IMR-90 (cell line): ENCODE results near the gene PRKD1. TPM values are rescaled to one million over a fixed set of nuclear protein-coding genes. Genes with fewer than 3 reads are reported as not detected.

Source experiments
- ATAC-seq: fragments of 200-7000 bp; cut with Tn5 transposase; 2 replicates; pipeline ENCODE4 v1.9.1; 2020; ENCODE audit warnings: low read depth, mild to moderate bottlenecking, moderate library complexity
- BruUV-seq: library from RNA; stranded (reverse); fragments of 400-500 nt; replicated peaks from 2 replicates; lab custom pipeline; 2021; lab: Mats Ljungman, UMichigan
- CTCF ChIA-PET: fragments of 300-600 bp; formaldehyde crosslinking; extraction: SDS; loops from one replicate; lab custom pipeline; 2021; ENCODE audit warnings: antibody characterized with exemption; lab: Yijun Ruan, JAX
- POLR2A ChIA-PET: fragments of 300-600 bp; sonication (Branson Sonifier 250); formaldehyde crosslinking; loops from one replicate; lab custom pipeline; 2022; ENCODE audit warnings: antibody characterized with exemption; ENCODE audit not compliant: unreplicated experiment; lab: Charles Lee
- DNase-seq: peaks from one replicate; pipeline ENCODE4 v3.0.0; 2013
- H2AFZ ChIP-seq: replicated peaks from 2 replicates; pipeline ENCODE3; 2013; ENCODE audit warnings: low read length, mild to moderate bottlenecking; ENCODE audit not compliant: poor library complexity
- H2AK5ac ChIP-seq: 2 replicates; pipeline ENCODE4 v1.6.1; 2013; ENCODE audit warnings: low read depth, low read length, inconsistent platforms
- H2AK9ac ChIP-seq: replicated peaks from 2 replicates; pipeline ENCODE3; 2013; ENCODE audit warnings: mild to moderate bottlenecking, low read depth, low read length, moderate library complexity; ENCODE audit not compliant: poor library complexity
- H2BK120ac ChIP-seq: 2 replicates; pipeline ENCODE4 v1.6.1; 2013; ENCODE audit warnings: low read depth, low read length, inconsistent platforms
- H2BK15ac ChIP-seq: 3 replicates; pipeline ENCODE4 v1.6.1; 2013; ENCODE audit warnings: low read depth, low read length, inconsistent platforms
- H2BK20ac ChIP-seq: 2 replicates; pipeline ENCODE4 v1.6.1; 2013; ENCODE audit warnings: low read depth, mild to moderate bottlenecking, inconsistent platforms, low read length, moderate library complexity
- H2BK5ac ChIP-seq: 2 replicates; pipeline ENCODE4 v1.6.1; 2013; ENCODE audit warnings: mild to moderate bottlenecking, low read depth, low read length, inconsistent platforms; ENCODE audit not compliant: poor library complexity, severe bottlenecking
- H3K14ac ChIP-seq: replicated peaks from 2 replicates; pipeline ENCODE4 v1.6.1; 2013; ENCODE audit warnings: low read depth, low read length, inconsistent platforms
- H3K18ac ChIP-seq: 2 replicates; pipeline ENCODE4 v1.6.1; 2013; ENCODE audit warnings: low read depth, low read length, control low read depth
- H3K23ac ChIP-seq: 2 replicates; pipeline ENCODE4 v1.6.1; 2013; ENCODE audit warnings: low read depth, low read length, inconsistent platforms
- H3K27ac ChIP-seq: 2 replicates; pipeline ENCODE4 v1.5.1; 2013; ENCODE audit warnings: mild to moderate bottlenecking, control low read depth, low read length; ENCODE audit not compliant: insufficient read depth
- H3K27me3 ChIP-seq: 2 replicates; pipeline ENCODE4 v1.6.1; 2013; ENCODE audit warnings: low read length; ENCODE audit not compliant: control insufficient read depth, insufficient read depth
- H3K36me3 ChIP-seq: 2 replicates; pipeline ENCODE4 v1.6.1; 2013; ENCODE audit warnings: low read length, mixed read lengths; ENCODE audit not compliant: control insufficient read depth, insufficient read depth
- H3K4ac ChIP-seq: 2 replicates; pipeline ENCODE4 v1.6.1; 2013; ENCODE audit warnings: low read depth, low read length, inconsistent platforms
- H3K4me1 ChIP-seq: 2 replicates; pipeline ENCODE4 v1.6.1; 2013; ENCODE audit warnings: low read length, mixed read lengths; ENCODE audit not compliant: control insufficient read depth, insufficient read depth
- H3K4me2 ChIP-seq: 2 replicates; pipeline ENCODE4 v1.6.1; 2013; ENCODE audit warnings: low read depth, mild to moderate bottlenecking, control low read depth, low read length, moderate library complexity
- H3K4me3 ChIP-seq: 2 replicates; pipeline ENCODE4 v1.5.1; 2013; ENCODE audit warnings: low read depth, mild to moderate bottlenecking, control low read depth, low read length, moderate library complexity; ENCODE audit not compliant: insufficient read depth
- H3K56ac ChIP-seq: 2 replicates; pipeline ENCODE4 v1.6.1; 2013; ENCODE audit warnings: low read length, inconsistent platforms; ENCODE audit not compliant: insufficient read depth; ENCODE audit errors: extremely low read depth
- H3K79me1 ChIP-seq, 2 experiments: 2 replicates each; pipeline ENCODE4 v1.6.1; 2013; ENCODE audit warnings: low read length in 2 of 2, inconsistent platforms in 1 of 2, low read depth in 1 of 2
- H3K9ac ChIP-seq: 2 replicates; pipeline ENCODE4 v1.6.1; 2013; ENCODE audit warnings: low read depth, low read length, control low read depth
- H3K9me1 ChIP-seq: 2 replicates; pipeline ENCODE4 v1.6.1; 2013; ENCODE audit warnings: low read length, inconsistent platforms; ENCODE audit not compliant: insufficient read depth
- H3K9me3 ChIP-seq: 2 replicates; pipeline ENCODE4 v1.6.1; 2013; ENCODE audit warnings: low read length; ENCODE audit not compliant: control insufficient read depth, insufficient read depth
- H4K20me1 ChIP-seq: 2 replicates; pipeline ENCODE4 v1.6.1; 2013; ENCODE audit warnings: low read length, inconsistent platforms; ENCODE audit not compliant: insufficient read depth
- H4K5ac ChIP-seq: 2 replicates; pipeline ENCODE4 v1.6.1; 2013; ENCODE audit warnings: mild to moderate bottlenecking, low read depth, low read length, control low read depth
- H4K8ac ChIP-seq, 2 experiments: 2 replicates each; pipeline ENCODE4 v1.6.1; 2013; ENCODE audit warnings: low read depth in 2 of 2, low read length in 2 of 2, control low read depth in 1 of 2, inconsistent platforms in 1 of 2
- H4K91ac ChIP-seq: 2 replicates; pipeline ENCODE4 v1.6.1; 2013; ENCODE audit warnings: low read depth, low read length, inconsistent platforms; ENCODE audit not compliant: insufficient read depth
- WGBS, 2 experiments: methylation state at CpG; one replicate each; pipeline versions ENCODE4 v1.1.5 to v1.1.7; 2013; ENCODE audit warnings: missing lambda C conversion rate in 2 of 2; ENCODE audit not compliant: insufficient read length in 1 of 2; ENCODE audit errors: extremely low coverage in 2 of 2; 5-methylcytosine and 5-hydroxymethylcytosine counted together
- dilution Hi-C: fragments of 300-500 bp; cut with HindIII; formaldehyde crosslinking; loops from one replicate; pipeline ENCODE4 v1.14.3; 2018; ENCODE audit warnings: low sequenced_read_pairs; ENCODE audit not compliant: unreplicated experiment
- in situ Hi-C: fragments of 300-500 bp; cut with MboI; formaldehyde crosslinking; loops from 3 replicates; pipeline ENCODE4 v1.14.3; 2019; ENCODE audit warnings: low sequenced_read_pairs, inconsistent platforms, mixed read lengths
- intact Hi-C: fragments of 100-400 bp; cut with micrococcal nuclease; formaldehyde crosslinking; loops from 2 replicates; pipeline ENCODE4 v1.10.0; 2022
- polyA plus RNA-seq, 3 experiments: library from polyadenylated mRNA; depleted of rRNA; stranded (reverse); fragments of >200 nt; gene quantifications; 2 replicates each; pipeline ENCODE4 v1.2.3, GENCODE V29; 2012; ENCODE audit warnings: low replicate concordance in 1 of 3
- total RNA-seq: library from RNA; depleted of rRNA; stranded (reverse); fragments of >200 nt; gene quantifications from 2 replicates; pipeline ENCODE4 v1.2.3, GENCODE V29; 2012
- TF ChIP-seq, protein P1 (sequence below): fragments of 150-350 bp; IDR thresholded peaks from 2 replicates; pipeline ENCODE4 v1.6.1; 2017; ENCODE audit warnings: mild to moderate bottlenecking, antibody characterized with exemption, low read length, low read depth
- TF ChIP-seq, protein P2 (sequence below): fragments of 150-350 bp; IDR thresholded peaks from 2 replicates; pipeline ENCODE4 v1.6.1; 2016; ENCODE audit warnings: low read depth, mild to moderate bottlenecking, low read length, moderate library complexity, borderline replicate concordance

The PRKD1 gene
- total and polyA plus RNA-seq, 2 of the 4 experiments (the other 2 are of a cell fraction) = 12.9 to 14.2 TPM

DNA sequence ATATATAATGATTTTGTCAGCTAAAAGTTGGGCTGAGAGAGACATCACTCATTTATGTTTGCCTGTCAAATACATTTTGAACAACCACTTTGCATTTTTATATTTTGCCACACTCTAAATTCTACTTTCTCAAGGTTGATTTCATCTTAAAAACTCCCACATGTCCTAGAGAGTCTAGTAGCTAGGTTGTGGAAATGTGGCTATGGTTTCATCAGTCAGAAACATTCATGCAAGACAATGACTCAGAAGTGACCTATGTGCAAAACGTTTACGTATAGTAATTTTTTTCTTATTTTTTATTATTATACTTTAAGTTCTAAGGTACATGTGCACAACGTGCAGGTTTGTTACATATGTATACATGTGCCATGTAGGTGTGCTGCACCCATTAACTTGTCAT, 27.4 kb upstream of the PRKD1 start:
- peak; percentile 30 for DNase-seq
- no peak overlapping the region for H2BK5ac ChIP-seq

More for the DNA sequence above, 27.4 kb upstream of the PRKD1 start:
- no peaks in the 10 kb centered on the region for H3K4me1 ChIP-seq
- H3K18ac ChIP-seq = no peak overlapping the region
- H3K27ac ChIP-seq = no peak overlapping the region
- H4K91ac ChIP-seq = no peak overlapping the region
- H3K9me3 ChIP-seq = no peaks in the 10 kb centered on the region
- no peaks in the 10 kb centered on the region for H3K36me3 ChIP-seq
- ChIA-PET POLR2A (no interaction called here), CTCF (interaction anchor here (0.5 kb wide), 1 partner anchor 32 kb away, joined by 4 read pairs; no protein-coding TSS in a partner anchor)
- WGBS, 2 experiments = no CpG with 5 or more reads among the region's 3 CpGs
- no peak overlapping the region for H3K4me2 ChIP-seq
- no TSS peak for BruUV-seq
- H3K9me1 ChIP-seq = no peaks in the 10 kb centered on the region
- H4K20me1 ChIP-seq = no peaks in the 10 kb centered on the region
- H4K5ac ChIP-seq = no peak overlapping the region
- H3K4ac ChIP-seq = no peak overlapping the region
- no peak overlapping the region for H2AK5ac ChIP-seq
- no peak overlapping the region for H3K14ac ChIP-seq
- no peak overlapping the region for H3K56ac ChIP-seq
- TF ChIP-seq, protein P1, sequence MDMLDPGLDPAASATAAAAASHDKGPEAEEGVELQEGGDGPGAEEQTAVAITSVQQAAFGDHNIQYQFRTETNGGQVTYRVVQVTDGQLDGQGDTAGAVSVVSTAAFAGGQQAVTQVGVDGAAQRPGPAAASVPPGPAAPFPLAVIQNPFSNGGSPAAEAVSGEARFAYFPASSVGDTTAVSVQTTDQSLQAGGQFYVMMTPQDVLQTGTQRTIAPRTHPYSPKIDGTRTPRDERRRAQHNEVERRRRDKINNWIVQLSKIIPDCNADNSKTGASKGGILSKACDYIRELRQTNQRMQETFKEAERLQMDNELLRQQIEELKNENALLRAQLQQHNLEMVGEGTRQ = no peak
- TF ChIP-seq, protein P2, sequence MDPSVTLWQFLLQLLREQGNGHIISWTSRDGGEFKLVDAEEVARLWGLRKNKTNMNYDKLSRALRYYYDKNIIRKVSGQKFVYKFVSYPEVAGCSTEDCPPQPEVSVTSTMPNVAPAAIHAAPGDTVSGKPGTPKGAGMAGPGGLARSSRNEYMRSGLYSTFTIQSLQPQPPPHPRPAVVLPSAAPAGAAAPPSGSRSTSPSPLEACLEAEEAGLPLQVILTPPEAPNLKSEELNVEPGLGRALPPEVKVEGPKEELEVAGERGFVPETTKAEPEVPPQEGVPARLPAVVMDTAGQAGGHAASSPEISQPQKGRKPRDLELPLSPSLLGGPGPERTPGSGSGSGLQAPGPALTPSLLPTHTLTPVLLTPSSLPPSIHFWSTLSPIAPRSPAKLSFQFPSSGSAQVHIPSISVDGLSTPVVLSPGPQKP = no peak
- no peak overlapping the region for H3K9ac ChIP-seq
- in situ Hi-C loops = no loop called here
- H2BK15ac ChIP-seq = no peak overlapping the region
- no peaks in the 10 kb centered on the region for H3K27me3 ChIP-seq
- no peak overlapping the region for H2AK9ac ChIP-seq
- H2BK20ac ChIP-seq = no peak overlapping the region
- no peak overlapping the region for H2BK120ac ChIP-seq
- H3K79me1 ChIP-seq = no peaks in the 10 kb centered on the region
- intact Hi-C loops = no loop called here
- no peak for ATAC-seq
- no peak overlapping the region for H4K8ac ChIP-seq
- no peak overlapping the region for H2AFZ ChIP-seq
- no peak overlapping the region for H3K23ac ChIP-seq
- H3K4me3 ChIP-seq = no peak overlapping the region
- dilution Hi-C loops = no loop called here
